Osteoblast (primary cell): ENCODE results near the gene PGPEP1. TPM values are rescaled to one million over a fixed set of nuclear protein-coding genes. Genes with fewer than 3 reads are reported as not detected.

Experiments used
- DNase-seq: peaks from one replicate; pipeline ENCODE4 v3.0.0; 2011; ENCODE audit warnings: low spot score, mixed read lengths; ENCODE audit not compliant: insufficient read length; ENCODE audit errors: missing footprints
- H2AFZ ChIP-seq: 2 replicates; pipeline ENCODE4 v1.6.0; 2011; ENCODE audit warnings: mild to moderate bottlenecking, low read length
- H3K27ac ChIP-seq: 2 replicates; pipeline ENCODE4 v1.5.1; 2011; ENCODE audit warnings: mild to moderate bottlenecking, low read depth, low read length, moderate library complexity
- H3K27me3 ChIP-seq: 2 replicates; pipeline ENCODE4 v1.6.0; 2012; ENCODE audit warnings: mild to moderate bottlenecking, control low read depth, inconsistent platforms, low read length, moderate library complexity; ENCODE audit not compliant: insufficient read depth
- H3K36me3 ChIP-seq: 2 replicates; pipeline ENCODE4 v1.5.1; 2011; ENCODE audit warnings: mild to moderate bottlenecking, low read length, control low read depth, moderate library complexity; ENCODE audit not compliant: insufficient read depth
- H3K4me1 ChIP-seq: 2 replicates; pipeline ENCODE4 v1.5.1; 2011; ENCODE audit warnings: mild to moderate bottlenecking, low read length, control low read depth, moderate library complexity; ENCODE audit not compliant: insufficient read depth
- H3K4me2 ChIP-seq: 2 replicates; pipeline ENCODE4 v1.6.0; 2011; ENCODE audit warnings: mild to moderate bottlenecking, low read length; ENCODE audit not compliant: insufficient read depth
- H3K4me3 ChIP-seq: fragments of 200-600 bp; sonication (generic); 3 replicates; pipeline ENCODE4 v1.5.1; 2012; ENCODE audit warnings: mild to moderate bottlenecking, low read length, inconsistent platforms; ENCODE audit not compliant: insufficient read depth
- H3K79me2 ChIP-seq: 2 replicates; pipeline ENCODE4 v1.6.0; 2012; ENCODE audit warnings: mild to moderate bottlenecking, low read length, control low read depth, inconsistent platforms; ENCODE audit not compliant: insufficient read depth
- H3K9me3 ChIP-seq: 2 replicates; pipeline ENCODE4 v1.5.1; 2011; ENCODE audit warnings: low read depth, low read length, control low read depth
- H4K20me1 ChIP-seq: 2 replicates; pipeline ENCODE4 v1.6.0; 2012; ENCODE audit warnings: mild to moderate bottlenecking, low read length, control low read depth; ENCODE audit not compliant: insufficient read depth
- total RNA-seq: library from RNA; depleted of rRNA; stranded (reverse); fragments of >200 nt; gene quantifications from 2 replicates; pipeline ENCODE4 v1.2.3, GENCODE V29; 2012
- TF ChIP-seq, protein P1 (sequence below): IDR thresholded peaks from 2 replicates; pipeline ENCODE4 v1.5.1; 2011; ENCODE audit warnings: mild to moderate bottlenecking, low read depth, low read length, moderate library complexity; ENCODE audit errors: extremely low read depth

The PGPEP1 gene
- total RNA-seq, 1 donor, result 31.1 TPM

- peaks cover 5% of the 10 kb centered on the region for H3K4me1 ChIP-seq
- no peak overlapping the region for H3K27ac ChIP-seq
- no peaks in the 10 kb centered on the region for H3K9me3 ChIP-seq
- no peaks in the 10 kb centered on the region for H4K20me1 ChIP-seq
- TF ChIP-seq, protein P1, sequence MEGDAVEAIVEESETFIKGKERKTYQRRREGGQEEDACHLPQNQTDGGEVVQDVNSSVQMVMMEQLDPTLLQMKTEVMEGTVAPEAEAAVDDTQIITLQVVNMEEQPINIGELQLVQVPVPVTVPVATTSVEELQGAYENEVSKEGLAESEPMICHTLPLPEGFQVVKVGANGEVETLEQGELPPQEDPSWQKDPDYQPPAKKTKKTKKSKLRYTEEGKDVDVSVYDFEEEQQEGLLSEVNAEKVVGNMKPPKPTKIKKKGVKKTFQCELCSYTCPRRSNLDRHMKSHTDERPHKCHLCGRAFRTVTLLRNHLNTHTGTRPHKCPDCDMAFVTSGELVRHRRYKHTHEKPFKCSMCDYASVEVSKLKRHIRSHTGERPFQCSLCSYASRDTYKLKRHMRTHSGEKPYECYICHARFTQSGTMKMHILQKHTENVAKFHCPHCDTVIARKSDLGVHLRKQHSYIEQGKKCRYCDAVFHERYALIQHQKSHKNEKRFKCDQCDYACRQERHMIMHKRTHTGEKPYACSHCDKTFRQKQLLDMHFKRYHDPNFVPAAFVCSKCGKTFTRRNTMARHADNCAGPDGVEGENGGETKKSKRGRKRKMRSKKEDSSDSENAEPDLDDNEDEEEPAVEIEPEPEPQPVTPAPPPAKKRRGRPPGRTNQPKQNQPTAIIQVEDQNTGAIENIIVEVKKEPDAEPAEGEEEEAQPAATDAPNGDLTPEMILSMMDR, result no peak
- H3K36me3 ChIP-seq, result no peaks in the 10 kb centered on the region
- peaks cover 2% of the 10 kb centered on the region for H3K27me3 ChIP-seq
- no peak overlapping the region for H2AFZ ChIP-seq
- no peak overlapping the region for H3K4me3 ChIP-seq
- H3K79me2 ChIP-seq, result peaks cover 3% of the 10 kb centered on the region
- H3K4me2 ChIP-seq, result no peak overlapping the region
- peak; percentile 51 for DNase-seq
Measured at GRCh38 chr19:18336121-18336520, 4.3 kb upstream of the PGPEP1 start.

- Histone ChIP-seq H3K9me3 (no peaks in the 10 kb centered on the region), H2AFZ (no peak overlapping the region), H3K36me3 (no peaks in the 10 kb centered on the region), H4K20me1 (peaks cover 4% of the 10 kb centered on the region), H3K27me3 (peaks cover 2% of the 10 kb centered on the region), H3K4me2 (no peak overlapping the region), H3K79me2 (peaks cover 3% of the 10 kb centered on the region), H3K4me1 (peaks cover 5% of the 10 kb centered on the region), H3K4me3 (no peak overlapping the region), H3K27ac (no peak overlapping the region)
- peak; percentile 23 for DNase-seq
- TF ChIP-seq, protein P1, result no peak
Measured at GRCh38 chr19:18338541-18338940, 1.9 kb upstream of the PGPEP1 start.

- Histone ChIP-seq H3K27ac (no peak overlapping the region), H3K27me3 (peaks cover 2% of the 10 kb centered on the region), H3K4me3 (no peak overlapping the region), H3K4me2 (peak overlapping the region; percentile 88), H4K20me1 (peaks cover 4% of the 10 kb centered on the region), H3K79me2 (peaks cover 3% of the 10 kb centered on the region), H3K9me3 (no peaks in the 10 kb centered on the region), H2AFZ (peak overlapping the region; percentile 8), H3K36me3 (no peaks in the 10 kb centered on the region), H3K4me1 (peaks cover 5% of the 10 kb centered on the region)
- TF ChIP-seq, protein P1, result peak; percentile 41
- peak; percentile 90 for DNase-seq
Measured at GRCh38 chr19:18339723-18340122, 675 bp upstream of the PGPEP1 start.

DNA sequence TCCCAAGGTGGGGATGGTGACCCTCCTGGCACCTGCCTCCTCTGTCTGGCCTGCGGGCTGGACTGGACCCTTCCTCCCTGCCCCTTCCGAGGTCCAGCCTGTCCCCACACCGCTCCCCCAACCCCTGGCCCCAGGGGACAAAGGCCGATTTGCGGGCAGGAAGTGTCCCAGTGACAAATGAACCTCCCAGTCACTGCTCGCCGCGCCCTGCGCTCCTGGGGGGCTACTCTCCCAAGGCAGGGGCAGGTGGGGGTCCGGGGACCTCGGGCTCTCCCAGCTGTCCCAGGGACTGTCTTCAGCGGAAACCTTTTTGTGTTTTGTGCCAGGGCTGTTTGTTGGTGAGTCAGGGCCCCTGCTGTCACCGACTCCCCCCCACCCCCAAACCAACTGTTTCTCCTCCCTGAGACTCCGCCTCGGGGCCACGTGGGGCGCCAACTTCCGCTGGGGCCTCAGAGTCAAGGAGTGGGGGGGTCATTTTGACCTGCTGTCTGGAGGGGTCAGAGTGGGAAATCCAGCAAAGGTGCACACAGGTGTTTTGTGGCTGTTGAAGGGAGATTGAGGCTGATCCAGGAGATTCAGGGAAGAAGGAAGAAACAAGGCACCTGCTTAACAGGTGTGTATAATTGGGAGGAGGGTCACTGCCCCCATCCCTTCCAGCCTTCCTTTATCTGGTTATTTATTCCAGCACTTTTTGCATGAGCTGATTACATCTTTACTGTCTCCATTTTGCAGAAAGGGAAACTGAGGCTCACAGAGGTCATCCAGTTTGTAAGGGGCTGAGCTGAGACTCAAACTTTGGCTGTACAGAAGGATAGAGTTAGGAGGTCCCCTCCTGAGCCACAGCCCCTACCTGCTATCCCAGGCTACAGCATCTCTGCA lies 831 bp downstream of the PGPEP1 start:
- Histone ChIP-seq H3K4me3 (peak overlapping the region; percentile 87), H4K20me1 (peaks cover 4% of the 10 kb centered on the region), H3K4me1 (peaks cover 5% of the 10 kb centered on the region), H3K9me3 (no peaks in the 10 kb centered on the region), H3K79me2 (peaks cover 3% of the 10 kb centered on the region), H3K4me2 (peak overlapping the region; percentile 88), H3K36me3 (no peaks in the 10 kb centered on the region), H3K27me3 (peaks cover under 1% of the 10 kb centered on the region), H2AFZ (peak overlapping the region; percentile 50), H3K27ac (no peak overlapping the region)
- TF ChIP-seq, protein P1, result no peak
- peak; percentile 93 for DNase-seq
